H9 (cell line): Measurements from ENCODE around the gene C19orf33. TPM values are rescaled to one million over a fixed set of nuclear protein-coding genes. Genes with fewer than 3 reads are reported as not detected.

Experiments
- DNase-seq: peaks from one replicate; pipeline ENCODE4 v3.0.0-alpha.2; 2017
- H2AFZ ChIP-seq: one replicate; pipeline ENCODE4 v1.6.1; 2013; ENCODE audit warnings: mild to moderate bottlenecking, low read length, control low read depth, moderate library complexity
- H2AK5ac ChIP-seq: 2 replicates; pipeline ENCODE4 v1.6.1; 2013; ENCODE audit warnings: low read length, control low read depth, mixed read lengths; ENCODE audit not compliant: insufficient read length
- H2BK120ac ChIP-seq: one replicate; pipeline ENCODE4 v1.6.1; 2013; ENCODE audit warnings: low read depth, mild to moderate bottlenecking, low read length, control low read depth, inconsistent platforms; ENCODE audit not compliant: poor library complexity, severe bottlenecking
- H2BK12ac ChIP-seq: 2 replicates; pipeline ENCODE4 v1.6.1; 2013; ENCODE audit warnings: low read length, control low read depth, mixed read lengths, low read depth; ENCODE audit not compliant: insufficient read length
- H2BK15ac ChIP-seq: 2 replicates; pipeline ENCODE4 v1.6.1; 2013; ENCODE audit warnings: low read depth, low read length, control low read depth
- H2BK20ac ChIP-seq: one replicate; pipeline ENCODE4 v1.6.1; 2013; ENCODE audit warnings: low read depth, mild to moderate bottlenecking, low read length, control low read depth, inconsistent platforms; ENCODE audit not compliant: poor library complexity, severe bottlenecking
- H2BK5ac ChIP-seq: 2 replicates; pipeline ENCODE4 v1.6.1; 2013; ENCODE audit warnings: low read length, control low read depth, mixed read lengths; ENCODE audit not compliant: insufficient read length
- H3K14ac ChIP-seq: 2 replicates; pipeline ENCODE4 v1.6.1; 2013; ENCODE audit warnings: low read length, control low read depth; ENCODE audit not compliant: insufficient read depth
- H3K18ac ChIP-seq: 2 replicates; pipeline ENCODE4 v1.6.1; 2013; ENCODE audit warnings: low read depth, mild to moderate bottlenecking, mixed read lengths, low read length, control low read depth; ENCODE audit not compliant: insufficient read length
- H3K23ac ChIP-seq: 2 replicates; pipeline ENCODE4 v1.6.1; 2013; ENCODE audit warnings: low read length, control low read depth, mixed read lengths, low read depth; ENCODE audit not compliant: insufficient read length
- H3K23me2 ChIP-seq: 2 replicates; pipeline ENCODE4 v1.6.1; 2013; ENCODE audit warnings: low read depth, mild to moderate bottlenecking, mixed read lengths, low read length, control low read depth; ENCODE audit not compliant: insufficient read length, poor library complexity, severe bottlenecking
- H3K27ac ChIP-seq: 2 replicates; pipeline ENCODE4 v1.5.1; 2013; ENCODE audit warnings: low read length, control low read depth, mixed read lengths, low read depth; ENCODE audit not compliant: insufficient read length
- H3K27me3 ChIP-seq: 2 replicates; pipeline ENCODE4 v1.6.1; 2013; ENCODE audit warnings: low read length, control low read depth, inconsistent platforms; ENCODE audit not compliant: insufficient read depth
- H3K4ac ChIP-seq: 2 replicates; pipeline ENCODE4 v1.6.1; 2013; ENCODE audit warnings: low read depth, mild to moderate bottlenecking, control low read depth, inconsistent platforms, low read length, moderate library complexity
- H3K4me1 ChIP-seq: 2 replicates; pipeline ENCODE4 v1.6.1; 2013; ENCODE audit warnings: low read length, control low read depth, inconsistent platforms; ENCODE audit not compliant: insufficient read depth
- H3K4me2 ChIP-seq: 2 replicates; pipeline ENCODE4 v1.6.1; 2013; ENCODE audit warnings: low read length, control low read depth, mixed read lengths; ENCODE audit not compliant: insufficient read length, insufficient read depth
- H3K56ac ChIP-seq: 2 replicates; pipeline ENCODE4 v1.6.1; 2013; ENCODE audit warnings: low read depth, mild to moderate bottlenecking, mixed read lengths, low read length, control low read depth; ENCODE audit not compliant: insufficient read length
- H3K79me1 ChIP-seq: 2 replicates; pipeline ENCODE4 v1.6.1; 2013; ENCODE audit warnings: low read depth, mild to moderate bottlenecking, moderate library complexity, low read length, control low read depth, inconsistent platforms; ENCODE audit not compliant: insufficient read depth, poor library complexity, severe bottlenecking
- H3K79me2 ChIP-seq: 2 replicates; pipeline ENCODE4 v1.6.1; 2013; ENCODE audit warnings: low read length, control low read depth, inconsistent platforms; ENCODE audit not compliant: insufficient read depth
- H3K9ac ChIP-seq: 2 replicates; pipeline ENCODE4 v1.6.1; 2013; ENCODE audit warnings: low read length, control low read depth, mixed read lengths; ENCODE audit not compliant: insufficient read length; ENCODE audit errors: extremely low read depth
- H3K9me3 ChIP-seq: one replicate; pipeline ENCODE4 v1.6.1; 2013; ENCODE audit warnings: low read depth, low read length, inconsistent platforms; ENCODE audit not compliant: control insufficient read depth
- H3T11ph ChIP-seq: one replicate; pipeline ENCODE4 v1.6.1; 2013; ENCODE audit warnings: mild to moderate bottlenecking, low read length, control low read depth, inconsistent platforms
- H4K20me1 ChIP-seq: one replicate; pipeline ENCODE4 v1.6.1; 2013; ENCODE audit not compliant: control insufficient read depth, insufficient read length, insufficient read depth
- H4K5ac ChIP-seq: 2 replicates; pipeline ENCODE4 v1.6.1; 2013; ENCODE audit warnings: low read depth, mild to moderate bottlenecking, mixed read lengths, low read length, control low read depth; ENCODE audit not compliant: insufficient read length
- H4K8ac ChIP-seq: replicated peaks from 2 replicates; pipeline ENCODE4 v1.6.1; 2013; ENCODE audit warnings: low read length, control low read depth, mixed read lengths, low read depth; ENCODE audit not compliant: insufficient read length
- H4K91ac ChIP-seq: 2 replicates; pipeline ENCODE4 v1.6.1; 2013; ENCODE audit warnings: low read depth, mild to moderate bottlenecking, moderate library complexity, mixed read lengths, low read length, control low read depth; ENCODE audit not compliant: insufficient read length
- H3K27ac Mint-ChIP-seq, 3 experiments: 2 replicates in 2 of 3; 3 replicates in 1 of 3; pipeline ENCODE4 v1.8.0; 2020 to 2021; ENCODE audit warnings: mixed read lengths in 3 of 3, mild to moderate bottlenecking in 1 of 3, moderate library complexity in 1 of 3
- H3K27me3 Mint-ChIP-seq: 2 replicates; pipeline ENCODE4 v1.8.0; 2021; ENCODE audit warnings: low read depth, mild to moderate bottlenecking, moderate library complexity, mixed read lengths
- H3K36me3 Mint-ChIP-seq, 3 experiments: 2 replicates in 2 of 3; 3 replicates in 1 of 3; pipeline ENCODE4 v1.8.0; 2020 to 2021; ENCODE audit warnings: low read depth in 3 of 3, mixed read lengths in 3 of 3; ENCODE audit not compliant: insufficient read depth in 1 of 3
- H3K4me1 Mint-ChIP-seq, 2 experiments: 2 replicates each; pipeline ENCODE4 v1.8.0; 2020; ENCODE audit warnings: mixed read lengths in 2 of 2
- H3K4me3 Mint-ChIP-seq, 2 experiments: 2 replicates in 1 of 2; 3 replicates in 1 of 2; pipeline ENCODE4 v1.8.0; 2020 to 2021; ENCODE audit warnings: mild to moderate bottlenecking in 2 of 2, mixed read lengths in 2 of 2, moderate library complexity in 1 of 2
- H3K9me3 Mint-ChIP-seq, 2 experiments: 2 replicates in 1 of 2; 3 replicates in 1 of 2; pipeline ENCODE4 v1.8.0; 2020; ENCODE audit warnings: mild to moderate bottlenecking in 2 of 2, mixed read lengths in 2 of 2, moderate library complexity in 1 of 2
- WGBS: extraction: QIAGEN DNeasy Blood & Tissue Kit; methylation state at CpG from one replicate; pipeline ENCODE4 v1.1.7; 2013; ENCODE audit warnings: missing lambda C conversion rate, low lambda C conversion rate, mixed read lengths; ENCODE audit not compliant: insufficient read length; ENCODE audit errors: extremely low coverage; 5-methylcytosine and 5-hydroxymethylcytosine counted together
- total RNA-seq: library from RNA; stranded (reverse); gene quantifications from 2 replicates; pipeline ENCODE4 v1.2.1, GENCODE V29; 2021
- TF ChIP-seq, protein P1 (sequence below): fragments of 200-600 bp; sonication (generic); conservative IDR thresholded peaks from 3 replicates; pipeline ENCODE4 v1.8.0; 2021; ENCODE audit warnings: antibody characterized with exemption, mild to moderate bottlenecking

C19orf33 gene
- total RNA-seq, 1 experiment from 2014 or later: not detected

DNA sequence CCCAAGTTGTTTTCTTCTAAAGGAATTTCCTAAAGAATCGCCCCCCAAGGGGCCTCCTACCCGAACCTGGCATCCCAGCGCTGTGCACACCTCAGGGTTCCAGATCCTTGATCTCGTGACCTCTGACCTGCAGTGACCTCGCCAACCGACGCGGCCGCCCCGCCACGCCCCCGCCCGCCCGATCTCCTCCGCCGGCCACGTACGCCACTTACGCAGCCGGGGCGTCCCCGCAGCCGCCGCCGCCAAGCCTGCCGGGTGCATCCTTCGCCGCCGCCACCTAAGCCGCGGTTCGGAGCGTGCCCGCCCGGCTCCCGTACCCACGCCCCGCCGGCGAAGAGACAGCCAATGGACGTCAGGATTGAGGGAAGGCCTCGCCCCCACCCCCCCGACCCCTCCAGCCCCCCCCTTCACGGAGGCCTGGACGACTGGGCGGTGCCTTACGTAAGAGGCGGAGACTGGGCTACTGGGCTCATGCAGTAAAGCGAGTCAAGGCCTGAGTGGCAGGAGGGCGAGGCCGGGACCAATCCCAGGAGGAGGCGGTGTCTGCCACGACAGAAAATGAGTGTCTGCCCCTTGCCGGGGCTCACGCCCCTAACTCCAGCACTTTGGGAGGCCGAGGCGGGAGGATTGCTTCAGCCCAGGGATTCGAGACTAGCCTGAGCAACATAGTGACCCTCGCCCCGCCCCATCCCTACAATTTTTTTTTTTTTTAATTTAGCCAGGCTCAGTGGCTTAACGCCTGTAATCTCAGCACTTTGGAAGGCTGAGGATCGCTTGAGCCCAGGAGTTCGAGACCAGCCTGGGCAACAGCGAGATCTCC, 11.8 kb downstream of the C19orf33 start, which contains the start of gene YIF1B:
TSS of gene YIF1B (minus strand) at position 291 of the 820 bp plus-strand sequence. CDS start at position 261, 30 bp downstream.
- H3K23me2 ChIP-seq: peaks cover 20% of the 10 kb centered on the region
- H2BK5ac ChIP-seq: no peak within 1 kb of the TSS
- H4K20me1 ChIP-seq: no peaks in the 10 kb centered on the region
- no peak within 1 kb of the TSS for H4K91ac ChIP-seq
- peak within 1 kb of the TSS; percentile 65 for H3K4me2 ChIP-seq
- DNase-seq: peak; percentile 99
- H3T11ph ChIP-seq: no peak within 1 kb of the TSS
- H3K23ac ChIP-seq: no peak within 1 kb of the TSS
- H2BK20ac ChIP-seq: no peak within 1 kb of the TSS
- H3K9me3 ChIP-seq: no peaks in the 10 kb centered on the region
- no peak within 1 kb of the TSS for H4K8ac ChIP-seq
- no peak within 1 kb of the TSS for H2BK120ac ChIP-seq
- no peak within 1 kb of the TSS for H3K56ac ChIP-seq
- H3K27me3 ChIP-seq: peaks cover 9% of the 10 kb centered on the region; the same call in 1 of the 2 replicates
- H3K79me1 ChIP-seq: no peaks in the 10 kb centered on the region
- Mint-ChIP-seq H3K4me1 (peaks cover 16 to 30% of the 10 kb centered on the region in 2 experiments), H3K4me3 (peak within 1 kb of the TSS; percentile 83 to 91), H3K9me3 (no peaks in the 10 kb centered on the region; a peak in 1 of 5 replicates), H3K27me3 (peaks cover 42% of the 10 kb centered on the region), H3K36me3 (no peaks in the 10 kb centered on the region), H3K27ac (peak within 1 kb of the TSS; percentile 84 to 95 (median 91))
- no peaks in the 10 kb centered on the region for H3K79me2 ChIP-seq
- no peaks in the 10 kb centered on the region; the same call in 1 of the 2 replicates for H3K4me1 ChIP-seq
- H3K27ac ChIP-seq: peak within 1 kb of the TSS; percentile 38
- H4K5ac ChIP-seq: no peak within 1 kb of the TSS
- H3K9ac ChIP-seq: peak within 1 kb of the TSS; percentile 21
- no peak within 1 kb of the TSS for H2AK5ac ChIP-seq
- peak within 1 kb of the TSS; percentile 75 for H2AFZ ChIP-seq
- no peak within 1 kb of the TSS for H2BK15ac ChIP-seq
- H2BK12ac ChIP-seq: no peak within 1 kb of the TSS
- no CpG with 5 or more reads among the region's 64 CpGs for WGBS
- peak within 1 kb of the TSS; percentile 53 for H3K18ac ChIP-seq
- TF ChIP-seq, protein P1, sequence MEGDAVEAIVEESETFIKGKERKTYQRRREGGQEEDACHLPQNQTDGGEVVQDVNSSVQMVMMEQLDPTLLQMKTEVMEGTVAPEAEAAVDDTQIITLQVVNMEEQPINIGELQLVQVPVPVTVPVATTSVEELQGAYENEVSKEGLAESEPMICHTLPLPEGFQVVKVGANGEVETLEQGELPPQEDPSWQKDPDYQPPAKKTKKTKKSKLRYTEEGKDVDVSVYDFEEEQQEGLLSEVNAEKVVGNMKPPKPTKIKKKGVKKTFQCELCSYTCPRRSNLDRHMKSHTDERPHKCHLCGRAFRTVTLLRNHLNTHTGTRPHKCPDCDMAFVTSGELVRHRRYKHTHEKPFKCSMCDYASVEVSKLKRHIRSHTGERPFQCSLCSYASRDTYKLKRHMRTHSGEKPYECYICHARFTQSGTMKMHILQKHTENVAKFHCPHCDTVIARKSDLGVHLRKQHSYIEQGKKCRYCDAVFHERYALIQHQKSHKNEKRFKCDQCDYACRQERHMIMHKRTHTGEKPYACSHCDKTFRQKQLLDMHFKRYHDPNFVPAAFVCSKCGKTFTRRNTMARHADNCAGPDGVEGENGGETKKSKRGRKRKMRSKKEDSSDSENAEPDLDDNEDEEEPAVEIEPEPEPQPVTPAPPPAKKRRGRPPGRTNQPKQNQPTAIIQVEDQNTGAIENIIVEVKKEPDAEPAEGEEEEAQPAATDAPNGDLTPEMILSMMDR: no peak
- H3K14ac ChIP-seq: peak within 1 kb of the TSS; percentile 32; the same call in 1 of the 2 replicates
- no peak within 1 kb of the TSS; the same call in 1 of the 2 replicates for H3K4ac ChIP-seq
